Left colon (tissue), 2 donors: ENCODE results near the gene LPCAT4. TPM values are rescaled to one million over a fixed set of nuclear protein-coding genes. Genes with fewer than 3 reads are reported as not detected.
"Not testable (repeated sequence)": the region's sequence is repeated elsewhere in the genome, so short reads cannot be mapped to it uniquely, and the experiment has no call there.

Source experiments
- ATAC-seq: fragments of 200-7000 bp; cut with Tn5 transposase; one replicate; pipeline ENCODE4 v1.9.1; 2020; ENCODE audit warnings: mild to moderate bottlenecking, moderate library complexity
- DNase-seq, 2 donors: peaks; one replicate each; pipeline ENCODE4 v3.0.0-alpha.2; 2020
- intact Hi-C, 2 donors: fragments of 100-400 bp; cut with DNase I in 1 of 2; cut with micrococcal nuclease in 1 of 2; formaldehyde crosslinking; loops; one replicate each; pipeline versions ENCODE4 v1.11.2 to v1.14.0; 2022; cut with DNase I, micrococcal nuclease
- long read RNA-seq: library from polyadenylated mRNA; unstranded; transcript quantifications from one replicate; pipeline ENCODE4 v2.0.0, GENCODE V29; 2021
- total RNA-seq, 2 donors: library from RNA; stranded (reverse); fragmentation: NEBNext Ultra II Directional; extraction: Animal tissue kit (Norgen Biotek cat#: 25700); gene quantifications; one replicate each; pipeline ENCODE4 v1.2.1, GENCODE V29; 2021
- donor health status: DM: no; HTN: no; CAD: no.
- donor health status: DM: yes; HTN: yes; CAD: no.

The LPCAT4 gene
- 100 to 1,000 TPM; 215 to 225 TPM for total RNA-seq
- long read RNA-seq, transcript LPCAT4-201 (14 exons, 2,262 nt): major isoform, 6 of 74 reads
- long read RNA-seq, partial matches to known transcripts: 54 of 74 reads
- long read RNA-seq, other reads (novel, unspliced or antisense): 12 of 74 reads

DNA sequence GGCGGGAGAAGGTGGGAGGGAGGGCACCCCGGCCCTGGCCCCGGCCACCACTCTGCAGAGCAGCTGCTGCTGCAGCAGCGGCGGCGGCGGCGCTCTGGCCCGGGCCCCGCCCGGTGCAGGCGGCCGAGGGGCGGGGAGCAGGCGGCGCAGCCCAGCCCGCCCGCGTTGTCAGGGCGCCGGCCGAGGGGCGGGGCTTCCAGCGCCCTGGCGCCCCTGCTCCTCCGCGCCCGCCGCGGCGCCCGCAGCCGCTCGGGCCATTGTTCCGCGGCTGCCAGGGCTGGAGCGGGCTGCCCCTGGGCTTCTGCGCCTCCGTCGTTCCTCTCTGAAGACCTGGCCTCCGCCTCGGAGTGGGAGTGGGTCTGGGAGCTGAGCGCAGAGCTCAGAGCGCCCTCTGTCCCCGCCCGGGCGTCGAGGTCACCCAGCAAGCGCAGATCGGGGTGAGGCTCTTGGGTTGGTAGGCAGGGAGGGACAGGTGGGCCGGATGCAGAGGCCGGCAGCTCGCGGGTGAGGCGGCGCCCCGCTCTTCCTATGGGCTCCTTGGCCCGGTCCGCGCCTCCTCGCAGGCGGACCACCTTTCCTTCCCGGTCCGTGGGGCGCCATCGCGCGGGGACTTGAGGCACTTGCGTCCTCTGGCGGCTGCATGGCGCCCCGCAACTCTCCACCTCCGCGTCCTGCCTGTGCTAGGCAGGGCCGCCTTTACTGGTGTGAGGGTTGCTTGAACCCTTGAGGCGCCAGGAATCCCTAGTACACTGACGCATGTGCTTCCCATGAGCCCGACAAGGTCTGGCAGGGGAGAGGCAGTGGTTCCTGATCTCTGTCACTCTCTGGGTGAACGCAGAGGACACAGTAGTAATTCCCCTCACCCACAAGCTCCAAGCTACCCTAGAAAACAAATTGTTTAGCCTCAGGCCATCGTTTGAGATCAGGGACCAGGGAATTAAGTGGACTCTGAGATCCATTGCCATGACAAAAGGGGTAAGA lies at the start of gene LPCAT4:
Gene LPCAT4 (minus strand): TSS at position 96 of the 981 bp plus-strand sequence. CDS start 96 bp downstream, outside the sequence.
- DNase-seq (peak; percentile 87 to 95), ATAC-seq (peak; percentile 71)
- intact Hi-C loops: no loop called here

GRCh38 chr15:34409511-34409910 lies 42.5 kb upstream of the LPCAT4 start:
- ATAC-seq, DNase-seq, intact Hi-C loops: not testable (repeated sequence)

- intact Hi-C loops, DNase-seq, ATAC-seq: not testable (repeated sequence)
These were observed 42.0 kb upstream of the LPCAT4 start for GRCh38 chr15:34408973-34409372.

DNA sequence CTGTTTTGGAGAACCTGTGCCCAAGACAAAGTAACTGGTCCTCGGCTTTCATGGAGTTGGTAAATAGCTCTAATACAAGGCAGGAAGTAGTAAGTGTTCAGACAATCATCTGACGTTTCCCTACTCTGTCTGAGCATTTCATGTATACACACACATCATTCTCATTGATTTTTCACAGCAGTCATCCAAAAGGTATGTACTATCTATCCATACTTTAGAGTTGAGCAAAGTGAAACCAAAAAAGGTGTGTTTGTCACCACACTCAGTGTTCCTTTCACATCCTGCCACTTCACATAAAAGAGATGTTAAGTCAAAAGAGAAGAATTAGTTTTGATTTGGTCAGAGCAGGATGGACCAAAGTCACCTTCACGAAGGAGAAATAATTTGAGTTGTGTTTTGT lies 36.9 kb upstream of the LPCAT4 start:
- intact Hi-C loops, DNase-seq, ATAC-seq: not testable (repeated sequence)

GRCh38 chr15:34403160-34403598 lies 36.2 kb upstream of the LPCAT4 start:
- intact Hi-C loops, ATAC-seq, DNase-seq: not testable (repeated sequence)

GRCh38 chr15:34397637-34398259 lies 30.8 kb upstream of the LPCAT4 start:
- DNase-seq, intact Hi-C loops, ATAC-seq: not testable (repeated sequence)

- ATAC-seq, DNase-seq, intact Hi-C loops: not testable (repeated sequence)
These were observed 26.0 kb upstream of the LPCAT4 start for GRCh38 chr15:34392981-34393380.

DNA sequence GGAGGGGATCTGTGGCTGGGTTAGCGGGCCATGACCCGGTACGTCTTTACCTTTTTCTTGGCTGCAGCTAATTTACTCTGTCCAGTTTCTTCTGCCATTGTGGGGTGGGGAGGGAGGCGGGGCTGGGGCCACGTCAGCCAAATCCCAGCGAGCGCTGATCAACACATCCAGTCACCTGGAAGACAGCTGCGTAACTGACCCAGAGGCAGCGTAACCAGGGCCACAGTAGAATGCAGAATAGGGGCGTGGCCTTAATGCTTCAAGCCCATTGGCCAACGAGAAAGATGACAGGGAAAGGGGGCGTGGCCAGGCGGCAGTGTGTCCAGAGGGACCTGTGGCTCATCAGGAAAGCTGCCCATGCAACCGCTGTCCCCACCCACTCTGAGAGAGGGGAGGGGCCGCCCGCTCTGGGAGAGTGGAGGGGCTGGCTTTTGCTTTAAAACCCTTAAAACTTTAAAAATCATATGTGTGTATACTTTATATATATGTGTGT lies 22.6 kb upstream of the LPCAT4 start:
- ATAC-seq, DNase-seq, intact Hi-C loops: not testable (repeated sequence)

GRCh38 chr15:34381829-34382521 lies 15.0 kb upstream of the LPCAT4 start:
- intact Hi-C loops, ATAC-seq, DNase-seq: not testable (repeated sequence)

- ATAC-seq, intact Hi-C loops, DNase-seq: not testable (repeated sequence)
These were observed 13.5 kb upstream of the LPCAT4 start for GRCh38 chr15:34380491-34380890.

GRCh38 chr15:34376856-34377255 lies 9.9 kb upstream of the LPCAT4 start:
- no peak for ATAC-seq
- intact Hi-C loops: no loop called here
- DNase-seq: no peak

GRCh38 chr15:34375541-34375940 lies 8.5 kb upstream of the LPCAT4 start:
- intact Hi-C loops, ATAC-seq, DNase-seq: not testable (repeated sequence)

DNA sequence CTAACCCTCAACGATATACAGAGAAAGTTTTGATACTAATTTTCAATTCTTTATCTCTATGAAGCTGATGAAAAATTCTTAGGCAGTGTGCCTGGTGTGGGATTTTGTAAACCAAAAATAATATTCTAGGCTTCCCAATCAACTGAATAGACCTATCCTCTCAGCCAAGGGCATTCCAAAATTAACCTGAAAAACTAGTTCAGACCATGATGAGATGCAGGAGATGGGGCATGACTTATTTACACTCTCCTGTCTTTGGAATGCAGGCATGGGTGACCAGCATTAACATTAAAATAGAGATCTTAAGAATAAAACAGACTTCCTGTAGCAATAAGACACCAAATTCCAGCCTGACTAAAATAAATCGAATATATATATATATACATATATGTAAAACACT lies 7.8 kb upstream of the LPCAT4 start:
- ATAC-seq (no peak), DNase-seq (no peak)
- intact Hi-C loops: no loop called here

GRCh38 chr15:34373951-34374350 lies 7.0 kb upstream of the LPCAT4 start:
- intact Hi-C loops: no loop called here
- ATAC-seq: no peak
- DNase-seq: no peak

GRCh38 chr15:34370643-34371042 lies 3.6 kb upstream of the LPCAT4 start:
- intact Hi-C loops: no loop called here
- DNase-seq (no peak), ATAC-seq (no peak)

- no peak for ATAC-seq
- DNase-seq: no peak
- intact Hi-C loops: no loop called here
These were observed 3.1 kb upstream of the LPCAT4 start for GRCh38 chr15:34370129-34370528.

GRCh38 chr15:34366271-34367065 lies 528 bp downstream of the LPCAT4 start:
- DNase-seq (peak; percentile 90 to 92), ATAC-seq (peak; percentile 67)
- intact Hi-C loops: no loop called here

GRCh38 chr15:34365836-34366235 lies 1.2 kb downstream of the LPCAT4 start:
- intact Hi-C loops: no loop called here
- no peak for DNase-seq
- ATAC-seq: no peak
